Parathyroid adenoma (tissue), 2 donors: ENCODE measurements around the gene HECA.

Source experiments
- H2AFZ ChIP-seq: fragments of 300-600 bp; sonication (generic); one replicate; pipeline ENCODE4 v1.7.0; 2017; ENCODE audit warnings: antibody characterized with exemption, mild to moderate bottlenecking
- H3K27ac ChIP-seq: fragments of 300-600 bp; sonication (generic); one replicate; pipeline ENCODE4 v1.7.0; 2017
- H3K27me3 ChIP-seq: fragments of 300-600 bp; sonication (generic); one replicate; pipeline ENCODE4 v1.7.0; 2017; ENCODE audit warnings: low read length; ENCODE audit not compliant: control insufficient read depth, insufficient read depth
- H3K36me3 ChIP-seq: fragments of 300-600 bp; sonication (generic); one replicate; pipeline ENCODE4 v1.7.0; 2017; ENCODE audit warnings: low read length; ENCODE audit not compliant: control insufficient read depth, insufficient read depth
- H3K4me1 ChIP-seq: fragments of 300-600 bp; sonication (generic); one replicate; pipeline ENCODE4 v1.7.0; 2017; ENCODE audit warnings: control low read depth
- H3K4me2 ChIP-seq: fragments of 300-600 bp; sonication (generic); one replicate; pipeline ENCODE4 v1.7.0; 2017; ENCODE audit warnings: low read length
- H3K4me3 ChIP-seq: fragments of 300-600 bp; sonication (generic); one replicate; pipeline ENCODE4 v1.7.0; 2017; ENCODE audit warnings: low read depth, low read length
- H3K79me2 ChIP-seq: fragments of 300-600 bp; sonication (generic); one replicate; pipeline ENCODE4 v1.7.0; 2017; ENCODE audit warnings: control low read depth
- H3K9ac ChIP-seq: fragments of 300-600 bp; sonication (generic); one replicate; pipeline ENCODE4 v1.7.0; 2017; ENCODE audit warnings: mild to moderate bottlenecking
- H3K9me3 ChIP-seq: fragments of 300-600 bp; sonication (generic); one replicate; pipeline ENCODE4 v1.7.0; 2017; ENCODE audit warnings: low read length; ENCODE audit not compliant: control insufficient read depth
- CTCF ChIP-seq: fragments of 300-600 bp; sonication (generic); IDR thresholded peaks from one replicate; pipeline ENCODE4 v1.7.0; 2017; ENCODE audit warnings: antibody characterized with exemption, mild to moderate bottlenecking
- donor health status: primary hyperparathyroidism.

Gene HECA

GRCh38 chr6:139165324-139165723 lies 30.4 kb downstream of the HECA start:
- no peak overlapping the region for H3K4me2 ChIP-seq
- H2AFZ ChIP-seq = no peak overlapping the region
- TF ChIP-seq CTCF = no peak
- H3K4me1 ChIP-seq = peaks cover 2% of the 10 kb centered on the region
- no peak overlapping the region for H3K4me3 ChIP-seq
- no peaks in the 10 kb centered on the region for H3K27me3 ChIP-seq
- no peaks in the 10 kb centered on the region for H3K9me3 ChIP-seq
- no peaks in the 10 kb centered on the region for H3K36me3 ChIP-seq
- no peak overlapping the region for H3K27ac ChIP-seq
- H3K9ac ChIP-seq = no peak overlapping the region
- peaks cover 25% of the 10 kb centered on the region for H3K79me2 ChIP-seq

DNA sequence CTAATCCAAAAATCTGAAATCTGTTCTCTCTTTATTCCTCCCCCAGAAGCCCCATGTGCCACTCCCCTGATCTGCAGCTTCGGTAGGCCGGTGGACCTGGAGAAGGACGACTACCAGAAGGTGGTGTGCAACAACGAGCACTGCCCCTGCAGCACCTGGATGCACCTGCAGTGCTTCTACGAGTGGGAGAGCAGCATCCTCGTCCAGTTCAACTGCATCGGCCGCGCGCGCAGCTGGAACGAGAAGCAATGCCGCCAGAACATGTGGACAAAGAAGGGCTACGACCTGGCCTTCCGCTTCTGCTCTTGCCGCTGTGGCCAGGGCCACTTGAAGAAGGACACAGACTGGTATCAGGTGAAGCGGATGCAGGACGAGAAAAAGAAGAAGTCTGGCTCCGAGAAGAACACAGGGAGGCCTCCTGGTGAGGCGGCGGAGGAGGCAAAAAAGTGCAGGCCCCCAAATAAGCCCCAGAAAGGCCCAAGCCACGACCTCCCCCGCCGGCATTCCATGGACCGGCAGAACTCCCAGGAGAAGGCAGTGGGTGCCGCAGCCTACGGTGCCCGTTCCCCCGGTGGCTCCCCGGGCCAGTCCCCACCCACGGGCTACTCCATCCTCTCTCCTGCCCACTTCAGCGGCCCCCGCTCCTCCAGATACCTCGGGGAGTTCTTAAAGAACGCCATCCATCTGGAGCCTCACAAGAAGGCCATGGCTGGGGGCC lies 31.5 kb downstream of the HECA start:
- no peak overlapping the region for H3K27ac ChIP-seq
- H3K9ac ChIP-seq = no peak overlapping the region
- no peak overlapping the region for H3K4me2 ChIP-seq
- H3K79me2 ChIP-seq = peaks cover 24% of the 10 kb centered on the region
- TF ChIP-seq CTCF = no peak
- H3K9me3 ChIP-seq = no peaks in the 10 kb centered on the region
- peaks cover 2% of the 10 kb centered on the region for H3K4me1 ChIP-seq
- H3K27me3 ChIP-seq = no peaks in the 10 kb centered on the region
- H2AFZ ChIP-seq = no peak overlapping the region
- H3K36me3 ChIP-seq = no peaks in the 10 kb centered on the region
- no peak overlapping the region for H3K4me3 ChIP-seq

DNA sequence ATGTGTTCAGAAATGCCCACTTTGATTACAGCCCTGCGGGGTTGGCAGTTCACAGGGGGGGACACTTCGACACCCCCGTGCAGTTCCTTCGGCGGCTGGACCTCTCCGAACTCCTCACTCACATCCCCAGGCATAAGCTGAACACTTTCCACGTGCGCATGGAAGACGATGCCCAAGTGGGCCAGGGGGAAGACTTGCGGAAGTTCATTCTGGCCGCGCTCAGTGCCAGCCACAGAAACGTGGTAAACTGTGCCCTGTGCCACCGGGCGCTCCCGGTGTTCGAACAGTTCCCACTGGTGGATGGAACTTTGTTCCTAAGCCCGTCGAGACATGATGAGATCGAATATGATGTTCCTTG lies 32.1 kb downstream of the HECA start:
- Histone ChIP-seq H3K4me1 (peaks cover 2% of the 10 kb centered on the region), H2AFZ (no peak overlapping the region), H3K4me2 (no peak overlapping the region), H3K9me3 (no peaks in the 10 kb centered on the region), H3K27ac (no peak overlapping the region), H3K4me3 (no peak overlapping the region), H3K36me3 (no peaks in the 10 kb centered on the region), H3K27me3 (no peaks in the 10 kb centered on the region), H3K79me2 (peaks cover 22% of the 10 kb centered on the region), H3K9ac (no peak overlapping the region)
- no peak for TF ChIP-seq CTCF

- Histone ChIP-seq H3K27ac (no peak overlapping the region), H3K36me3 (no peaks in the 10 kb centered on the region), H3K9me3 (no peaks in the 10 kb centered on the region), H2AFZ (no peak overlapping the region), H3K9ac (no peak overlapping the region), H3K79me2 (peaks cover 9% of the 10 kb centered on the region), H3K4me3 (no peak overlapping the region), H3K4me1 (no peaks in the 10 kb centered on the region), H3K4me2 (no peak overlapping the region), H3K27me3 (no peaks in the 10 kb centered on the region)
- no peak for TF ChIP-seq CTCF
Measured at GRCh38 chr6:139172151-139172550, 37.3 kb downstream of the HECA start.

DNA sequence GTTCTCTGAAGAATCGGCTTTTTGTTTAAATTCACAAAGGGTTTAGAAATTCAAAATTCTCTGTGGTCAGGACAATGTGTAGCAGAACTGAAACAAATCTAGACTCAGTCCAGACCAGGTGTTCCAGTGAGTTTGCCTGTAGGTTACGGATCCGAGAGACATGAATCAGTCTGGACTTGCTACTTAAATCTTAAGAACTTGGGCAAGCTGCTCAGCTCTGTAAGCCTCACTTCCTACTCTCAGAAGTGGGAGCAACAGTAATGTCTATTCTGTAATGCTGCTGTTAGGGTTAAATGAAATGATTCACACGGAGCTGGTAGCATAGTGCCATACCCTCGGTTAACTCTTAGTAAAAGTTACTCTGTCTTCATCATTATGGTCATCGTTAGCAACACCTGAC lies 37.7 kb downstream of the HECA start:
- Histone ChIP-seq H3K27ac (no peak overlapping the region), H3K4me1 (no peaks in the 10 kb centered on the region), H3K4me2 (no peak overlapping the region), H3K27me3 (no peaks in the 10 kb centered on the region), H3K4me3 (no peak overlapping the region), H3K9ac (no peak overlapping the region), H3K9me3 (no peaks in the 10 kb centered on the region), H3K36me3 (no peaks in the 10 kb centered on the region), H3K79me2 (peaks cover 8% of the 10 kb centered on the region), H2AFZ (no peak overlapping the region)
- no peak for TF ChIP-seq CTCF
